Endothelial cell of umbilical vein (primary cell): ENCODE data around the gene ZEB1. TPM values are rescaled to one million over a fixed set of nuclear protein-coding genes. Genes with fewer than 3 reads are reported as not detected.

ENCODE experiments used
- BruUV-seq: library from RNA; stranded (reverse); fragments of 400-500 nt; replicated peaks from 2 replicates; lab custom pipeline; 2021; lab: Mats Ljungman, UMichigan
- CTCF ChIA-PET: fragments of 300-600, 350-600 bp; sonication (Branson Sonifier 250); formaldehyde crosslinking; loops from one replicate; lab custom pipeline; 2021; ENCODE audit warnings: antibody characterized with exemption, inconsistent platforms; lab: Charles Lee
- POLR2A ChIA-PET: fragments of 300-600, 350-600 bp; sonication (Branson Sonifier 250); formaldehyde crosslinking; loops from one replicate; lab custom pipeline; 2021; ENCODE audit warnings: antibody characterized with exemption, inconsistent platforms; lab: Charles Lee
- DNase-seq: peaks from one replicate; pipeline ENCODE4 v3.0.0-alpha.2; 2011; ENCODE audit warnings: low read depth, low spot score
- FAIRE-seq: peaks from 2 replicates; lab custom pipeline; 2011; peaks lifted over from hg19 to GRCh38; lab: Jason Lieb, UNC
- H2AFZ ChIP-seq: 2 replicates; pipeline ENCODE4 v1.6.0; 2012; ENCODE audit warnings: low read depth, low read length, control low read depth, inconsistent platforms
- H3K27ac ChIP-seq: 2 replicates; pipeline ENCODE4 v1.5.1; 2011; ENCODE audit warnings: low read depth, mild to moderate bottlenecking, control low read depth, low read length, moderate library complexity; ENCODE audit not compliant: insufficient read depth
- H3K27me3 ChIP-seq, 2 experiments: 2 replicates each; pipeline versions ENCODE4 v1.6.0 to v1.6.1; 2011; ENCODE audit warnings: low read length in 2 of 2, mixed read lengths in 1 of 2; ENCODE audit not compliant: control insufficient read depth in 2 of 2, insufficient read depth in 2 of 2
- H3K36me3 ChIP-seq, 2 experiments: 2 replicates in 1 of 2; 3 replicates in 1 of 2; pipeline ENCODE4 v1.5.1; 2011; ENCODE audit warnings: low read length in 2 of 2, mild to moderate bottlenecking in 1 of 2, moderate library complexity in 1 of 2; ENCODE audit not compliant: control insufficient read depth in 2 of 2, insufficient read depth in 2 of 2; ENCODE audit errors: extremely low read depth in 1 of 2
- H3K4me1 ChIP-seq: 3 replicates; pipeline ENCODE4 v1.5.1; 2011; ENCODE audit warnings: mild to moderate bottlenecking, low read length; ENCODE audit not compliant: control insufficient read depth, insufficient read depth; ENCODE audit errors: extremely low read depth
- H3K4me2 ChIP-seq: 2 replicates; pipeline ENCODE4 v1.6.1; 2011; ENCODE audit warnings: low read length, control low read depth, mixed read lengths; ENCODE audit not compliant: insufficient read depth
- H3K4me3 ChIP-seq, 3 experiments: fragments of 200-600 bp in 1 of 3; sonication (generic), shearing (Covaris generic) in 1 of 3; replicated peaks in 1 of 3; 2 replicates each; pipeline ENCODE4 v1.5.1; 2011 to 2016; ENCODE audit warnings: control low read depth in 3 of 3, low read length in 3 of 3, mild to moderate bottlenecking in 2 of 3, inconsistent platforms in 1 of 3, low read depth in 1 of 3, moderate library complexity in 1 of 3; ENCODE audit not compliant: insufficient read depth in 1 of 3
- H3K79me2 ChIP-seq: 2 replicates; pipeline ENCODE4 v1.6.0; 2012; ENCODE audit warnings: low read length, inconsistent platforms; ENCODE audit not compliant: control insufficient read depth, insufficient read depth
- H3K9ac ChIP-seq: replicated peaks from 2 replicates; pipeline ENCODE3; 2011; ENCODE audit warnings: low read length, control low read depth; ENCODE audit not compliant: insufficient read depth; ENCODE audit errors: extremely low read depth
- H3K9me1 ChIP-seq: replicated peaks from 3 replicates; pipeline ENCODE4 v1.6.0; 2011; ENCODE audit warnings: mild to moderate bottlenecking, low read length; ENCODE audit not compliant: control insufficient read depth, insufficient read depth; ENCODE audit errors: extremely low read depth
- H3K9me3 ChIP-seq: replicated peaks from 2 replicates; pipeline ENCODE4 v1.5.1; 2012; ENCODE audit warnings: low read length, inconsistent platforms; ENCODE audit not compliant: control insufficient read depth, insufficient read depth
- H4K20me1 ChIP-seq: replicated peaks from 2 replicates; pipeline ENCODE3; 2011; ENCODE audit warnings: mild to moderate bottlenecking, low read length; ENCODE audit not compliant: control insufficient read depth, insufficient read depth; ENCODE audit errors: extremely low read depth
- CTCF ChIP-seq, 2 donors: IDR thresholded peaks; 1 replicate in 1 of 2; 2 replicates in 1 of 2; pipeline ENCODE4 v1.5.1; 2011; ENCODE audit warnings: low read length in 2 of 2, mild to moderate bottlenecking in 2 of 2, moderate library complexity in 2 of 2, control low read depth in 1 of 2, inconsistent platforms in 1 of 2, low read depth in 1 of 2; ENCODE audit not compliant: insufficient read depth in 1 of 2; ENCODE audit errors: extremely low read depth in 1 of 2
- EZH2 ChIP-seq: IDR thresholded peaks from 2 replicates; pipeline ENCODE4 v1.6.1; 2012; ENCODE audit warnings: borderline replicate concordance, low read depth, mild to moderate bottlenecking, moderate library complexity, low read length, inconsistent platforms; ENCODE audit not compliant: severe bottlenecking
- FOS ChIP-seq: IDR thresholded peaks from 2 replicates; pipeline ENCODE4 v1.6.1; 2011; ENCODE audit warnings: mild to moderate bottlenecking, low read length, moderate library complexity, borderline replicate concordance; ENCODE audit not compliant: insufficient read depth
- GATA2 ChIP-seq: IDR thresholded peaks from 2 replicates; pipeline ENCODE4 v1.7.0; 2011; ENCODE audit warnings: low read depth, mild to moderate bottlenecking, moderate library complexity, mixed read lengths, low read length; ENCODE audit not compliant: insufficient read length, insufficient read depth
- JUN ChIP-seq: IDR thresholded peaks from 2 replicates; pipeline ENCODE4 v1.6.1; 2011; ENCODE audit warnings: borderline replicate concordance, low read depth; ENCODE audit not compliant: insufficient read length, insufficient read depth
- MYC ChIP-seq: IDR thresholded peaks from one replicate; pipeline ENCODE4 v1.6.1; 2011; ENCODE audit warnings: mild to moderate bottlenecking, low read depth, low read length
- POLR2A ChIP-seq: IDR thresholded peaks from 2 replicates; pipeline ENCODE4 v1.6.1; 2012; ENCODE audit warnings: low read depth, mild to moderate bottlenecking, control low read depth, low read length
- POLR2AphosphoS5 ChIP-seq: IDR thresholded peaks from 2 replicates; pipeline ENCODE4 v1.6.1; 2012; ENCODE audit warnings: low read depth, mild to moderate bottlenecking, control low read depth, low read length, moderate library complexity; ENCODE audit not compliant: insufficient read depth
- dilution Hi-C: fragments of 300-500 bp; cut with MboI; formaldehyde crosslinking; loops from one replicate; pipeline ENCODE4 v1.15.0; 2019; ENCODE audit warnings: low sequenced_read_pairs; ENCODE audit not compliant: extremely low pct_ligation_motif_present
- intact Hi-C: fragments of 100-400 bp; cut with micrococcal nuclease; formaldehyde crosslinking; loops from one replicate; pipeline ENCODE4 v1.10.0; 2022
- polyA plus RNA-seq, 4 experiments: library from polyadenylated mRNA; depleted of rRNA in 3 of 4; stranded (reverse) in 3 of 4; unstranded in 1 of 4; fragments of >200 nt; gene quantifications; 2 replicates each; pipeline versions ENCODE4 v1.2.1 to v1.2.3, GENCODE V29; 2011 to 2012; ENCODE audit warnings: missing spikeins in 1 of 4
- total RNA-seq: library from RNA; stranded (reverse); gene quantifications from 2 replicates; pipeline ENCODE4 v1.2.3, GENCODE V29; 2021

The ZEB1 gene
- total and polyA plus RNA-seq, 2 donors (not counting 3 experiments of a cell fraction or from before 2014, with no cell fraction given): 19.8 to 130 TPM

GRCh38 chr10:31304291-31304970 is 14.6 kb upstream of the ZEB1 start:
- H3K36me3 ChIP-seq: no peaks in the 10 kb centered on the region
- no peaks in the 10 kb centered on the region for H3K9me1 ChIP-seq
- no peak overlapping the region for H3K27ac ChIP-seq
- POLR2A ChIA-PET: no interaction called here
- FAIRE-seq: no peak
- CTCF ChIA-PET: no interaction called here
- no peak overlapping the region for H3K4me2 ChIP-seq
- H3K9me3 ChIP-seq: no peaks in the 10 kb centered on the region
- H3K79me2 ChIP-seq: no peaks in the 10 kb centered on the region
- H3K4me1 ChIP-seq: peaks cover 2% of the 10 kb centered on the region
- no peak overlapping the region for H2AFZ ChIP-seq
- no TSS peak for BruUV-seq
- no peak for DNase-seq
- dilution Hi-C loops (no loop called here), intact Hi-C loops (no loop called here)
- H3K27me3 ChIP-seq: no peaks in the 10 kb centered on the region
- H3K9ac ChIP-seq: no peak overlapping the region
- no peak overlapping the region for H3K4me3 ChIP-seq
- no peaks in the 10 kb centered on the region for H4K20me1 ChIP-seq
- TF ChIP-seq POLR2A: no peak
- no peak for TF ChIP-seq MYC
- no peak for TF ChIP-seq GATA2
- no peak for TF ChIP-seq JUN
- no peak for TF ChIP-seq POLR2AphosphoS5
- TF ChIP-seq FOS: no peak
- no peak for TF ChIP-seq EZH2
- TF ChIP-seq CTCF (IDR thresholded peaks at IDR 0.05; ENCODE audit: extremely low read depth in 1 of 2, insufficient read depth in 1 of 2, low read depth in 1 of 2, low read length in 2 of 2): no peak
